ENCODE results near the gene CTDSPL. TPM values are rescaled to one million over a fixed set of nuclear protein-coding genes. Genes with fewer than 3 reads are reported as not detected.
A peak's percentile ranks its signal among the peaks of the same experiment; 100 is the strongest.

The CTDSPL gene
- polyA plus RNA-seq, 1 donor = 102 TPM

- no peak for DNase-seq
Measured at GRCh38 chr3:37888421-37888820, 26.7 kb downstream of the CTDSPL start.

- DNase-seq = no peak
Measured at GRCh38 chr3:37890522-37890921, 28.8 kb downstream of the CTDSPL start.

GRCh38 chr3:37891227-37891626 lies 29.5 kb downstream of the CTDSPL start:
- no peak for DNase-seq

GRCh38 chr3:37892927-37893600 lies 31.4 kb downstream of the CTDSPL start:
- peak; percentile 66 for DNase-seq

- no peak for DNase-seq
Measured at GRCh38 chr3:37896827-37897226, 35.1 kb downstream of the CTDSPL start.

GRCh38 chr3:37897763-37898162 lies 36.1 kb downstream of the CTDSPL start:
- DNase-seq = no peak

- no peak for DNase-seq
Measured at GRCh38 chr3:37898424-37898823, 36.7 kb downstream of the CTDSPL start.

- DNase-seq = no peak
Measured at GRCh38 chr3:37899101-37899707, 37.5 kb downstream of the CTDSPL start.

- DNase-seq = no peak
Measured at GRCh38 chr3:37899711-37900306, 38.1 kb downstream of the CTDSPL start.

- no peak for DNase-seq
Measured at GRCh38 chr3:37901721-37902120, 40.0 kb downstream of the CTDSPL start.

- no peak for DNase-seq
Measured at GRCh38 chr3:37902674-37903073, 41.0 kb downstream of the CTDSPL start.

GRCh38 chr3:37903320-37903719 lies 41.6 kb downstream of the CTDSPL start:
- no peak for DNase-seq

GRCh38 chr3:37903734-37904133 lies 42.1 kb downstream of the CTDSPL start:
- no peak for DNase-seq

- no peak for DNase-seq
Measured at GRCh38 chr3:37904601-37905000, 42.9 kb downstream of the CTDSPL start.

- no peak for DNase-seq
Measured at GRCh38 chr3:37905346-37905745, 43.7 kb downstream of the CTDSPL start.

- no peak for DNase-seq
Measured at GRCh38 chr3:37905987-37906674, 44.5 kb downstream of the CTDSPL start.

- DNase-seq = no peak
Measured at GRCh38 chr3:37906734-37907282, 45.1 kb downstream of the CTDSPL start.

GRCh38 chr3:37907371-37907770 lies 45.7 kb downstream of the CTDSPL start:
- DNase-seq = no peak

- DNase-seq = no peak
Measured at GRCh38 chr3:37907906-37908305, 46.2 kb downstream of the CTDSPL start.

- no peak for DNase-seq
Measured at GRCh38 chr3:37909067-37909911, 47.6 kb downstream of the CTDSPL start.

GRCh38 chr3:37910671-37911400 lies 49.2 kb downstream of the CTDSPL start:
- peak; percentile 59 for DNase-seq

Measured in left kidney (tissue), 2 donors.